ENCODE results near the gene AGR3. TPM values are rescaled to one million over a fixed set of nuclear protein-coding genes. Genes with fewer than 3 reads are reported as not detected.

AGR3 gene
- total RNA-seq, 1 experiment from 2014 or later: 1.2 TPM

DNA sequence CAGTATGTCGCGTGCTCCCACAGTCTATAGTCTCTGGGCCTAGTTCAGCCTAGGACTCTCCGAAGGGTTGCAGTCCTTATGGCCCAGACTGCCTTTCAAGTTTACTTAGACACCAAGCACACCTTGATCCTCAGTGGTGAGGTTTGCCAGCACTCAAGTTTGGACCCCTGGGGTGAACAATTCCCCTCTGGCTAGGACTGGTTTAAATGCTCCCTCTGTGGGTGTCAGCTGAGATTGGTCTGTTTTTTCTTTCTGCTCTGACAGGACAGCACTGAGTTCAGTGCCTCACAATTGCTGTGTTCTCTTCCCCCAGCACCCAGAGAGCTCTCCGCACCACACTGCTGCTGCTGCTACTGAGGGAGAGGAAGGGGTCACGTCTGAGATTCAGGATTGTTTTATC lies 31.9 kb upstream of the AGR3 start:
- no peaks in the 10 kb centered on the region for H3K9me3 ChIP-seq
- peaks cover 33% of the 10 kb centered on the region for H3K4me1 ChIP-seq
- Mint-ChIP-seq H3K9me3 (ENCODE audit: unreplicated experiment) (peaks cover 29% of the 10 kb centered on the region), H3K4me1 (ENCODE audit: low read depth, unreplicated experiment) (peaks cover 15% of the 10 kb centered on the region), H3K4me3 (ENCODE audit: unreplicated experiment) (no peak overlapping the region), H3K27me3 (ENCODE audit: insufficient read depth, unreplicated experiment) (no peaks in the 10 kb centered on the region), H3K27ac (ENCODE audit: unreplicated experiment) (no peak overlapping the region), H3K36me3 (ENCODE audit: insufficient read depth, unreplicated experiment) (no peaks in the 10 kb centered on the region)
- no peaks in the 10 kb centered on the region for H3K27me3 ChIP-seq (replicated peaks; ENCODE audit: control insufficient read depth, insufficient read depth, low read length)
- no peak overlapping the region for H3K4me3 ChIP-seq (ENCODE audit: low read depth, low read length)
- no peaks in the 10 kb centered on the region; the same call in 1 of the 2 replicates for H3K36me3 ChIP-seq (ENCODE audit: control insufficient read depth, insufficient read depth, low read length)
- ChIA-PET CTCF (no interaction called here), POLR2A (no interaction called here)
- intact Hi-C loops (cut with micrococcal nuclease; ENCODE audit: unreplicated experiment): loop anchor here (1.0 kb wide), 1 partner anchor 8 kb away; no protein-coding TSS in a partner anchor
- no peak for DNase-seq
- TF ChIP-seq, protein P1, sequence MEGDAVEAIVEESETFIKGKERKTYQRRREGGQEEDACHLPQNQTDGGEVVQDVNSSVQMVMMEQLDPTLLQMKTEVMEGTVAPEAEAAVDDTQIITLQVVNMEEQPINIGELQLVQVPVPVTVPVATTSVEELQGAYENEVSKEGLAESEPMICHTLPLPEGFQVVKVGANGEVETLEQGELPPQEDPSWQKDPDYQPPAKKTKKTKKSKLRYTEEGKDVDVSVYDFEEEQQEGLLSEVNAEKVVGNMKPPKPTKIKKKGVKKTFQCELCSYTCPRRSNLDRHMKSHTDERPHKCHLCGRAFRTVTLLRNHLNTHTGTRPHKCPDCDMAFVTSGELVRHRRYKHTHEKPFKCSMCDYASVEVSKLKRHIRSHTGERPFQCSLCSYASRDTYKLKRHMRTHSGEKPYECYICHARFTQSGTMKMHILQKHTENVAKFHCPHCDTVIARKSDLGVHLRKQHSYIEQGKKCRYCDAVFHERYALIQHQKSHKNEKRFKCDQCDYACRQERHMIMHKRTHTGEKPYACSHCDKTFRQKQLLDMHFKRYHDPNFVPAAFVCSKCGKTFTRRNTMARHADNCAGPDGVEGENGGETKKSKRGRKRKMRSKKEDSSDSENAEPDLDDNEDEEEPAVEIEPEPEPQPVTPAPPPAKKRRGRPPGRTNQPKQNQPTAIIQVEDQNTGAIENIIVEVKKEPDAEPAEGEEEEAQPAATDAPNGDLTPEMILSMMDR (IDR thresholded peaks at IDR 0.05; ENCODE audit: insufficient read depth in 1 of 2, low read depth in 1 of 2, low read length in 1 of 2, severe bottlenecking in 1 of 2, unreplicated experiment in 1 of 2): no peak
- BruUV-seq (replicated peaks): no TSS peak

DNA sequence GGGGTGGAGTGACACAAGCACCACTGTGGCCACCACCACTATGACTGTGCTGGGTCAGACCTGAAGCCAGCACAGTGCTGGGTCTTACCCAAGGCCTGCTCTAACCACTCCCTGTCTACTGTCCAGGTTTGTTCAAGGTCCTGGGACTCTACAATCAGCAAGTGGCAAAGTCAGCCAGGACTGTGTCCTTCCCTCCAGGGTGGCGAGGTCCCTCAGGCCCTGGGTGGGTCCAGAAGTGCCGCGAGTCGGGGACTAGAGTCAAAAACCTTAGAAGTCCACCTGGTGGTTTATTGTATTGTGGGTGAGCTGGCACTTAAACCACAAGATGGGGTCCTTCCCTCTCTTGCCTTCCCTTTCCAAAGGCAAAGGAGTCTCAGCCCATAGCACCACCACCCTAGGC lies 30.8 kb upstream of the AGR3 start:
- BruUV-seq (replicated peaks): no TSS peak

DNA sequence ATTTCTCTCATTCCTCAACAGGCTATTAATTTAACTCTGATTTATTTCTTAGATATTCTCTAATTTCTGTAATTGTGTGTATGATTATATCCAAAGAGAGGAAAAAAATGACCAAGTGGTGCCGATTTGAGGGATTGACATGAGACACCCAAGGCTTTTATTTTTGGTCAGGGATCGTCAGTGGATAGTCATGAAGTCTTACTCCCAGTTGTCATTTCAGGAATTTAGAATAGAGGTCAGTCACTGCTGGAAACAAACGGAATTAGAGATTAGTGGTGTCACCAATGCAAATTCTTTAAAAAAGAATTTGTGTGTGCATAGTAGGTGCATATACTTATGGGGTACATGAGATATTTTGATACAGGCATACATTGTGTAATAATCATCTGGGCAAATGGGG lies 26.8 kb upstream of the AGR3 start:
- POLR2A ChIA-PET: no interaction called here
- no TSS peak for BruUV-seq (replicated peaks)

More for the DNA sequence above, 30.8 kb upstream of the AGR3 start:
- ChIA-PET CTCF (no interaction called here), POLR2A (no interaction called here)
- no peak for DNase-seq
- Mint-ChIP-seq H3K27ac (ENCODE audit: unreplicated experiment) (no peak overlapping the region), H3K27me3 (ENCODE audit: insufficient read depth, unreplicated experiment) (no peaks in the 10 kb centered on the region), H3K36me3 (ENCODE audit: insufficient read depth, unreplicated experiment) (no peaks in the 10 kb centered on the region), H3K4me1 (ENCODE audit: low read depth, unreplicated experiment) (peaks cover 19% of the 10 kb centered on the region), H3K9me3 (ENCODE audit: unreplicated experiment) (peaks cover 29% of the 10 kb centered on the region), H3K4me3 (ENCODE audit: unreplicated experiment) (no peak overlapping the region)
- Histone ChIP-seq H3K9me3 (no peaks in the 10 kb centered on the region), H3K36me3 (ENCODE audit: control insufficient read depth, insufficient read depth, low read length) (no peaks in the 10 kb centered on the region; the same call in 1 of the 2 replicates), H3K4me1 (peaks cover 26% of the 10 kb centered on the region), H3K27me3 (replicated peaks; ENCODE audit: control insufficient read depth, insufficient read depth, low read length) (no peaks in the 10 kb centered on the region), H3K4me3 (ENCODE audit: low read depth, low read length) (no peak overlapping the region)
- TF ChIP-seq, protein P1 (IDR thresholded peaks at IDR 0.05; ENCODE audit: insufficient read depth in 1 of 2, low read depth in 1 of 2, low read length in 1 of 2, severe bottlenecking in 1 of 2, unreplicated experiment in 1 of 2): no peak
- intact Hi-C loops (cut with micrococcal nuclease; ENCODE audit: unreplicated experiment): no loop called here

More for the DNA sequence above, 26.8 kb upstream of the AGR3 start:
- intact Hi-C loops (cut with micrococcal nuclease; ENCODE audit: unreplicated experiment): no loop called here
- Histone ChIP-seq H3K27me3 (replicated peaks; ENCODE audit: control insufficient read depth, insufficient read depth, low read length) (no peaks in the 10 kb centered on the region), H3K9me3 (no peaks in the 10 kb centered on the region), H3K36me3 (ENCODE audit: control insufficient read depth, insufficient read depth, low read length) (no peaks in the 10 kb centered on the region; the same call in 1 of the 2 replicates), H3K4me3 (ENCODE audit: low read depth, low read length) (no peak overlapping the region), H3K4me1 (peaks cover 21% of the 10 kb centered on the region)
- H3K4me3 Mint-ChIP-seq (ENCODE audit: unreplicated experiment): no peak overlapping the region
- CTCF ChIA-PET: no interaction called here
- TF ChIP-seq, protein P1 (IDR thresholded peaks at IDR 0.05; ENCODE audit: insufficient read depth in 1 of 2, low read depth in 1 of 2, low read length in 1 of 2, severe bottlenecking in 1 of 2, unreplicated experiment in 1 of 2): no peak
- no peak overlapping the region for H3K27ac Mint-ChIP-seq (ENCODE audit: unreplicated experiment)
- H3K9me3 Mint-ChIP-seq (ENCODE audit: unreplicated experiment): peaks cover 19% of the 10 kb centered on the region
- H3K4me1 Mint-ChIP-seq (ENCODE audit: low read depth, unreplicated experiment): peaks cover 23% of the 10 kb centered on the region
- no peaks in the 10 kb centered on the region for H3K27me3 Mint-ChIP-seq (ENCODE audit: insufficient read depth, unreplicated experiment)
- H3K36me3 Mint-ChIP-seq (ENCODE audit: insufficient read depth, unreplicated experiment): no peaks in the 10 kb centered on the region
- DNase-seq: no peak
